Activated CD8-positive, alpha-beta memory T cell treated with anti-CD3 and anti-CD28 coated beads, Interleukin-2, amount 50 U/mL, for 1 hour (primary cell): ENCODE measurements around the gene MAP3K1.
"Not testable (repeated sequence)": the region's sequence is repeated elsewhere in the genome, so short reads cannot be mapped to it uniquely, and the experiment has no call there.

ENCODE experiments used
- DNase-seq: peaks from one replicate; pipeline ENCODE4 v3.0.0-alpha.2; 2020; ENCODE audit errors: extremely low read depth

MAP3K1 gene

GRCh38 chr5:56816546-56817081, 1.3 kb downstream of the MAP3K1 start:
- no peak for DNase-seq

- no peak for DNase-seq
These were observed 2.1 kb downstream of the MAP3K1 start for GRCh38 chr5:56817263-56818014.

DNA sequence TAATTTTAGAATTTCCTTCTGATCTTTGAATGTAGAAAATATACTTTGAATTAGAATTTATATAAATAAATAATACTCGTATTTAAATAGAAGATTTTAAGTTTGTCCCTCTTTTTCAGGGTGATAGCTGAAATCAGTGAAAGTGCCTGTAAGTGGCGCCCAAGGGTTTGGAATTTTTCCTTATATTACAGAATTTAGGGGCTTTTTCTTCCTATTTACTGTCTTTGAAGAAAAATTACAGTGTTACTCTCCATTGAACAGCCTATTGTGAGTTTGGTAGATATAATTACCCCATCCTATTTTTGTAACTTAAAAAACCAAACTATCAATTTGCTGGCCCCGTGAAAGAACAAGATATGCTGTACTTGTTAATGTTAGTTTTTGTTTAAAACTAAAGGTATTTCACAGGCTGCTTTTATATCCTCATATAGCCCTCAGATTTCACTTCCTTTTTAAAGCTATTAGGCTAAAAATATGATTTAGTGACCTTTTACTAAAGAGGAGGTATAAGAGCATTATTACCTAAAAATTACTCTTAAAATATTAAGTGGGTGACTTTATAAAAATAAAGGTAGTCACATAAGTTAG, 3.2 kb downstream of the MAP3K1 start:
- no peak for DNase-seq

GRCh38 chr5:56819060-56819881, 3.9 kb downstream of the MAP3K1 start:
- no peak for DNase-seq

- DNase-seq: not testable (repeated sequence)
These were observed 6.5 kb downstream of the MAP3K1 start for GRCh38 chr5:56821868-56822267.

GRCh38 chr5:56822981-56823380, 7.6 kb downstream of the MAP3K1 start:
- no peak for DNase-seq

DNA sequence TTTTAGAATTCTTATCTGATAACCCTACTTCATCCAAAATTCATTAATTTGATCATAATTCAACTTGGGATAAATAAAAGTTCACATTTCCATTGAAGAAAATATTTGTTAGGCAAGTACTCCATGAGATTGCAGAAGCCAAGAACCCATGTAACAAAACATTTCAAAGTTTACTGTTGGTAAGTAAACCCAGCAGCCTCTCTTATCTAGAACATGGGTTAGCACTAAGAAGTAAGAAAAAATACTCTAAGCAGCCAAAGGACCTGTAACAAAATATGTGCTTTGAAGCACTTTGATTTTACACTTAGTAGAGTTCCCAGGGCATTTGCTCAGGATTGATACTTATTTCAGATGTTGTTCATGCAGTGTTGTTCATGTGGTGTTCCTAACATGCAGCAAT, 8.7 kb downstream of the MAP3K1 start:
- no peak for DNase-seq

DNA sequence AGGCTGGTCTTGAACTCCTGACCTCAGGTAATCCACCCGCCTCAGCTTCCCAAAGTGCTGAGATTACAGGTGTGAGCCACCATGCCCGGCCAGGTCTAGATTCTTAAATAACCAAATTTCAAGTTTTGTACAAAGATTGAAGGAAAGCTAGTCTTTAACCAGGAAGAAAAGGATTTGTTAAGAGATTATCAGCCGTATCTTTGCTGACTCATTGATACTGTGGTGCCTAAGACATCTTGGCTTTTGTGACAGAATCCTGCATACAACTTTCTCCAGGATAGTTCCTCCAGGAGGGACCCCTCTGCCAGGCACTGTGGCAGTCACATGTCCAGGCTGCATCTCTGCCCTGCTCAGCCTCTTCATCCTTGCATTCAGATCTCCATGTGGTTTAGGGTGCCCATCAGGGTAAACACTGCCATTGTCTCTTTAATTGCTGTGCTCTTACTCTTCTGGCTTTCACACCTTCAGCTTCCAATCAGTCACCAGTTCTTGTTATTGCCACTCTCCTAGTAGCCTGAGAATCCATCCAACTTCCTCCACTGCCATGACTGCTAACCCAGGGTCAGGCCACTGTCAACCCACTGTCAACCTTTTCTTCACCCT, 10.0 kb downstream of the MAP3K1 start:
- DNase-seq: no peak

DNA sequence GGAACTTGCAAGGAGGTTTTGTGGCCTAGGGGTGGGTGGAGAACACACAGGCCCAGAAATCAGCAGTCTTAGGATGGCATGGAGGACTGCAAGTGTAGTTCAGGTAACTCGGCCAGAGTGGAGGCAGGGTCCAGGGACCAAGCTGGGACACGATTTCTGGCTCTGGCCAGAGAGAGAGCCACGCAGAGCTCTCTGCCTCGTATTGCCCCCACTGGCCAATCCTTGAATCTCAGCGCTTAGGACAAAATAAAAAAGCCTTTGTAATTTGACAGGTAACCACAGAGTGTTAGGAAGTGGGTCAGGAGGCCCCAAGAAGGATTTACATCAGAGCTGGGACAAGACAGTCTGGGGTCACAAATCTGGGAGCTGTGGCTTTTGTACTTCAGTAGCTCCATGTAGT, 11.7 kb downstream of the MAP3K1 start:
- DNase-seq: no peak

GRCh38 chr5:56827924-56828323, 12.6 kb downstream of the MAP3K1 start:
- DNase-seq: no peak

DNA sequence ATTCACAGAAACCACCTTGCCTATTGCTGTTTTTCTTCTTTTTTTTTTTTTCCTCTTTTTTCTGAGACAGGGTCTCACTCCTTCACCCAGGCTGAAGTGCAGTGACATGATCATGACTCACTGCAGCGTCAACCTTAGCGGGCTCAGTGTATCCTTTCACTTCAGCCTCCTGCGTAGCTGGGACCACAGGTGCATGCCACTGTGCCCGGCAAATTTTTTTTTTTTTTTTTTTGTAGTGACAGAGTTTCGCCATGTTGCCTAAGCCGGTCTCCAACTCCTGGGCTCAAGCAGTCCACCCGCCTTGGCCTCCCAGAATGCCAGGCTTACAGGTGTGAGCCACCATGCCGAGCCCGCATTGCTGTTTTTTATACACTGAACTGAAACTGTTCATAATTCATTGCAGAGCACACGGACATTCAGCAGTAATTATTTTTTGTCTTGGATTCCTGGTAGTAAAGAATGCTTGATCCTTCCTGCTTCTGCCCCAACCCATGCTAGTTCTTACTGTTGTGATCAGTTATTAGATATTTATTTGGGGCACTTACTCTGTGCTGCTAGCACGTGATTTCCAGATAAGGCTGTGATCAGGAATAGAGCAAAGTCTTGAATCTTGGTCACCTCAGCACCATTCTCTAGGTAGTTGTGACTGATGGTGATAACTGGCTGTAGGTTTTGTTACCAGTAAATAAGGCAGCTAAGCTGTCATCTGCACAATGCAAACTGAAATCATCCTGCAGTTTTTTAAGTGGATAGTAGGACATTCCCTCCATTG, 14.0 kb downstream of the MAP3K1 start:
- peak; percentile 31 for DNase-seq

DNA sequence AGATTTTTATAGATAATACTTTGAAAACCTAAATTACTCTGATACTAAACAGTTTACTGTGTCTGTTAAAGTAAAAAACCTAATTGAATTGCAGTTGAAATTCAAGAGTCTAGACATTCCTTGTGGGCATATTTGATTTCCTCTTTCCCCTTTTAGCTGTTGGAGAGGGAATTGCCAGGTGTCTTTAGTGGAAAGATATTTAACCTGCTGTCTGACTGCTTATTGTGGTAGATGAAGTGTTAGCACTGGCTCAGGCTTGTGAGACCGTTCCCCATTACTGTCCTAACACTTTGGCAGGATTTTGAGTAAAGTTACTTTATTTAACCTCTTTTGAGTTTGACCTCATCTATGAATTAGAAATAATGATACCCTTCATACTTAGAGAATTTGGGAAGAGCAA, 16.4 kb downstream of the MAP3K1 start:
- DNase-seq: no peak

- no peak for DNase-seq
These were observed 18.0 kb downstream of the MAP3K1 start for GRCh38 chr5:56833325-56833724.

DNA sequence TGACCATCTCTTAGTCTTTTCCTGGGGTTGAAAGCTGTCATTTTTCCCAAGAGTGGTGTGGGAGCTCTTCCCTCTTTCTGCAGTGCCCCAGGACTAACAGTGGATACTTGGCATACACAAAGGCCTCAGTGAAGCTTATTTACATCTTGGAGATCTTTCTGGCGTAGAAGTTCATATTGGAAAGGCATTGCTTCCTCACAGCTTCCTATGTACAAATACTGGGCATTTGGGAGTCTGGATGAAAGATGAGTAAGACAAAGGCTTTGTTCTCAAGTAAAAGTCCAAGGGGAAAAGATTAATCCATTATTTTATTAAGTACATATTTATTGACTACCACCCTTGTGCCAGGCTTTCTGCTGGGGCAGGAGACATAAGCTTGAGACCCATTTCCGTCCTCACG, 22.0 kb downstream of the MAP3K1 start:
- no peak for DNase-seq

DNA sequence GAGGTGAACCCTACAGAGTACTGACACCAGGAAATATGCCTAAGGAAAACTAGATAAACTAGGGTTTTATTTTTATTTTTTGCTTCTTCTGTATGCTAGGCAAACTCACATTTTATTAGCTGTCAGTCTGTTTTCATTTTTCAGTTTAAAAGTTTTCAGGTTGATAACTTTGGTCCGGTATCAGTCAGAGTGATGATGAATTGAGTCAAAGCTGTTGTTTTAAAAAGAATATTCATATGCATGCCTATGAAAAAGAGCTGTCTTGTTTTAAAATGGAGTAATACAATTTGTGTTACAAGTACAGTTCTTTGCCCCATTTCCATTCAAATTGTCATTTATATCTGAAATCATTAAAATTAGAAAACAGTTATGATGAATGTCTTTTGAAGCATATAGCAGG, 22.6 kb downstream of the MAP3K1 start:
- DNase-seq: no peak

GRCh38 chr5:56838409-56839039, 23.2 kb downstream of the MAP3K1 start:
- no peak for DNase-seq

DNA sequence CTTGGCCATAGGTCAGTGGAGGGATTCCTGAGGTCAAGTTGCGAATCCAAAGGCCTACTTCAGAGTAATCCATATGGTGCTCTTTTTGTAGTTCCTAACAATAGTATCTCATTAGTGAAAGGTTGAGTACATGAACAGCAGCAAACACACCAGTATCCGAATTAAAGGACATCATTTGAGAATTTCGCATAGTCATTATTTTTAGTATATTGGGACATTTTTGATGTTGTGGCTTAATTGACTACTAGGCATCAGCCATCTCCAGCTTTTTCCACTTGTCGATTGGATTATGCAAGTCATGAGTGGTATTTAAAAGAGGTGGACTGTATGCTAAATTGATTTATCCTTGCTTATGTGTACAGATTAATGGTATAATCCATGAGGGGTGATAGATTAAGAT, 23.7 kb downstream of the MAP3K1 start:
- DNase-seq: no peak

DNA sequence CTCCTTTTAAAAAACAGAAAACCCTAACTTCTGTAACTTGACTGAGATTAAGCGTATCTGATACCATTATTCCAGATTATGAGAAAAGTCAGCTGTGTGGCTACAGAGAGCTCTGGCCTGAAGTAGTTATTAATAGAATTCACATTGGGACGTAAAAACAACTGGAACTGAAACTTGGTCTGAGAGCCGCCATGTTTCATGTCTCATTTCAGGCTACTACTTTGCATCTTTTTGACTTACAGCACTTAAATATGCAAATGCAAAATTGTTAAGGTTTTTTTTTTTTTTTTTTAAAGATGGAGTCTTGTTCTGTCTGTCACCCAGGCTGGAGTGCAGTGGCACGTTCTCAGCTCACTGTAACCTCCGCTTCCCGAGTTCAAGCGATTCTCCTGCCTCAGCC, 25.2 kb downstream of the MAP3K1 start:
- no peak for DNase-seq

DNA sequence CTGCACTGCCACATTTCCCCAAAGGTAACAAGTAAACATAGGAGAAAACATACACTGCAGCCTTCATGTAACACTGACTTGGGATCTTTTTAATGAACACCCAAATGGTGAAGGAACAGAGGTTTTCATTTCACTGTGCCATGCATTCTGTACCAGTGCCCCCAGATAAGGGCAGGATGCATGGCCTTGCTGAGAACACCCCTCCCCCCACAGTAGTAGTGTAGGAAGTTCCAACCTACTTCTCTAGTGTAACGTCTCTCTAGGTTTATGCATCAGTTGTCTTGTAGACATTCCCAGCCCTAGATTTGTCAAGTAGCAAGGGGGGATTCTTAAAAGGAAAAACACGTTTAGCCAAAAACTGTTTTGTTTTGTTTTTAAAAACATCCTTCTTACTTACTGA, 29.9 kb downstream of the MAP3K1 start:
- no peak for DNase-seq

- no peak for DNase-seq
These were observed 30.6 kb downstream of the MAP3K1 start for GRCh38 chr5:56845904-56846480.

- DNase-seq: no peak
These were observed 32.9 kb downstream of the MAP3K1 start for GRCh38 chr5:56848206-56848605.
